BLaER1 treated with 17β-estradiol and CSF1 and Interleukin-3, amounts not matched to agents 10 nM and 100 nM (cell line): Measurements from ENCODE around the gene USP37.
"Not testable (repeated sequence)": the region's sequence is repeated elsewhere in the genome, so short reads cannot be mapped to it uniquely, and the experiment has no call there.

Source experiments
- H3K27ac ChIP-seq, 11 experiments: shearing (Covaris generic); formaldehyde crosslinking; 2 replicates each; pipeline ENCODE4 v1.8.1; 2022
- H3K27me3 ChIP-seq, 11 experiments: shearing (Covaris generic); formaldehyde crosslinking; 2 replicates each; pipeline ENCODE4 v1.8.1; 2022
- H3K36me3 ChIP-seq, 11 experiments: shearing (Covaris generic); formaldehyde crosslinking; 2 replicates each; pipeline ENCODE4 v1.8.1; 2022
- H3K4me1 ChIP-seq, 10 experiments: shearing (Covaris generic); formaldehyde crosslinking; 2 replicates each; pipeline ENCODE4 v1.8.1; 2022
- H3K4me2 ChIP-seq, 11 experiments: shearing (Covaris generic); formaldehyde crosslinking; 2 replicates each; pipeline ENCODE4 v1.8.1; 2022
- H3K4me3 ChIP-seq, 10 experiments: shearing (Covaris generic); formaldehyde crosslinking; 2 replicates each; pipeline ENCODE4 v1.8.1; 2022
- H3K9ac ChIP-seq, 11 experiments: shearing (Covaris generic); formaldehyde crosslinking; 2 replicates each; pipeline ENCODE4 v1.8.1; 2022
- H3K9me3 ChIP-seq, 11 experiments: shearing (Covaris generic); formaldehyde crosslinking; replicated peaks in 1 of 11; 2 replicates each; pipeline ENCODE4 v1.8.1; 2022
- H4K20me1 ChIP-seq, 11 experiments: shearing (Covaris generic); formaldehyde crosslinking; 2 replicates each; pipeline ENCODE4 v1.8.1; 2022
- Cebpa-rat ChIP-seq, 11 experiments: shearing (Covaris generic); IDR thresholded peaks; 2 replicates each; pipeline ENCODE4 v1.8.1; 2022

The USP37 gene

GRCh38 chr2:218558986-218559385, 9.2 kb downstream of the USP37 start:
- Histone ChIP-seq H3K27ac (0 out of 22 replicates have a peak overlapping the region, but pooled peaks of 1 of the 11 experiments have one; percentile 47), H3K4me1 (peaks cover 0 to 38% (median 7%) of the 10 kb centered on the region in 10 experiments; a peak in 10 of 20 replicates), H4K20me1 (peaks cover 0 to 28% (median 9%) of the 10 kb centered on the region in 11 experiments; a peak in 11 of 22 replicates), H3K36me3 (peaks cover 51 to 100% (median 88%) of the 10 kb centered on the region in 11 experiments), H3K4me3 (no peak overlapping the region), H3K9me3 (no peaks in the 10 kb centered on the region), H3K4me2 (peak overlapping the region in 3 of 11 experiments; percentile 63 to 67 (median 65); a peak in 4 of 22 replicates), H3K27me3 (no peaks in the 10 kb centered on the region), H3K9ac (no peak overlapping the region)
- no peak for TF ChIP-seq Cebpa-rat (IDR thresholded peaks at IDR 0.05)

GRCh38 chr2:218557941-218558340, 10.2 kb downstream of the USP37 start:
- Histone ChIP-seq H3K27ac (peak overlapping the region in 1 of 11 experiments; percentile 47; a peak in 4 of 22 replicates), H3K27me3 (no peaks in the 10 kb centered on the region), H3K9ac (0 out of 22 replicates have a peak overlapping the region, but pooled peaks of 1 of the 11 experiments have one; percentile 38), H3K4me1 (peaks cover 0 to 38% (median 7%) of the 10 kb centered on the region in 10 experiments; a peak in 10 of 20 replicates), H4K20me1 (peaks cover 0 to 27% (median 8%) of the 10 kb centered on the region in 11 experiments; a peak in 10 of 22 replicates), H3K4me3 (no peak overlapping the region), H3K36me3 (peaks cover 57 to 100% (median 89%) of the 10 kb centered on the region in 11 experiments), H3K4me2 (peak overlapping the region in 5 of 11 experiments; percentile 25 to 67 (median 63); a peak in 7 of 22 replicates), H3K9me3 (no peaks in the 10 kb centered on the region)
- no peak for TF ChIP-seq Cebpa-rat (IDR thresholded peaks at IDR 0.05)

- Histone ChIP-seq H3K27ac (no peak overlapping the region), H3K36me3 (peaks cover 56 to 100% (median 89%) of the 10 kb centered on the region in 11 experiments), H4K20me1 (peaks cover 0 to 19% (median 2%) of the 10 kb centered on the region in 11 experiments; a peak in 8 of 22 replicates), H3K4me1 (peaks cover 0 to 38% (median 7%) of the 10 kb centered on the region in 10 experiments; a peak in 10 of 20 replicates), H3K4me2 (0 out of 22 replicates have a peak overlapping the region, but pooled peaks of 2 of the 11 experiments have one; percentile 8 to 30), H3K4me3 (no peak overlapping the region), H3K9me3 (no peaks in the 10 kb centered on the region), H3K27me3 (no peaks in the 10 kb centered on the region), H3K9ac (no peak overlapping the region)
- TF ChIP-seq Cebpa-rat (IDR thresholded peaks at IDR 0.05): no peak
Measured at GRCh38 chr2:218555527-218555926, 12.6 kb downstream of the USP37 start.

GRCh38 chr2:218554225-218554624, 13.9 kb downstream of the USP37 start:
- H3K4me2 ChIP-seq, H3K27me3 ChIP-seq, H3K4me3 ChIP-seq, H3K9me3 ChIP-seq, H3K27ac ChIP-seq, H3K9ac ChIP-seq: not testable (repeated sequence)
- H4K20me1 ChIP-seq: peaks cover 0 to 19% (median 0%) of the 10 kb centered on the region in 11 experiments; a peak in 7 of 22 replicates
- H3K36me3 ChIP-seq: peaks cover 56 to 100% (median 89%) of the 10 kb centered on the region in 11 experiments
- peaks cover 0 to 38% (median 7%) of the 10 kb centered on the region in 10 experiments; a peak in 10 of 20 replicates for H3K4me1 ChIP-seq

- Histone ChIP-seq H3K4me1 (peaks cover 0 to 8% (median 0%) of the 10 kb centered on the region in 10 experiments; a peak in 1 of 20 replicates), H4K20me1 (peaks cover 0 to 8% (median 0%) of the 10 kb centered on the region in 11 experiments; a peak in 2 of 22 replicates), H3K36me3 (peaks cover 74 to 100% (median 97%) of the 10 kb centered on the region in 11 experiments), H3K4me3 (no peak overlapping the region), H3K9ac (no peak overlapping the region), H3K4me2 (no peak overlapping the region), H3K27me3 (no peaks in the 10 kb centered on the region), H3K9me3 (no peaks in the 10 kb centered on the region), H3K27ac (no peak overlapping the region)
- TF ChIP-seq Cebpa-rat (IDR thresholded peaks at IDR 0.05): no peak
Measured at GRCh38 chr2:218547978-218548377, 20.2 kb downstream of the USP37 start.

GRCh38 chr2:218547511-218547910, 20.6 kb downstream of the USP37 start:
- Histone ChIP-seq H3K4me1 (peaks cover 0 to 8% (median 0%) of the 10 kb centered on the region in 10 experiments; a peak in 1 of 20 replicates), H3K36me3 (peaks cover 74 to 100% (median 97%) of the 10 kb centered on the region in 11 experiments), H3K27me3 (no peaks in the 10 kb centered on the region), H3K9ac (no peak overlapping the region), H3K4me2 (no peak overlapping the region), H4K20me1 (peaks cover 0 to 8% (median 0%) of the 10 kb centered on the region in 11 experiments; a peak in 2 of 22 replicates), H3K4me3 (no peak overlapping the region), H3K27ac (no peak overlapping the region), H3K9me3 (no peaks in the 10 kb centered on the region)
- no peak for TF ChIP-seq Cebpa-rat (IDR thresholded peaks at IDR 0.05)

- H3K9ac ChIP-seq: no peak overlapping the region
- H3K4me1 ChIP-seq: peaks cover 0 to 8% (median 0%) of the 10 kb centered on the region in 10 experiments; a peak in 1 of 20 replicates
- no peak for TF ChIP-seq Cebpa-rat (IDR thresholded peaks at IDR 0.05)
- no peak overlapping the region for H3K4me3 ChIP-seq
- no peak overlapping the region for H3K27ac ChIP-seq
- peaks cover 74 to 100% (median 97%) of the 10 kb centered on the region in 11 experiments for H3K36me3 ChIP-seq
- no peaks in the 10 kb centered on the region for H3K9me3 ChIP-seq
- peaks cover 0 to 8% (median 0%) of the 10 kb centered on the region in 11 experiments; a peak in 2 of 22 replicates for H4K20me1 ChIP-seq
- no peak overlapping the region for H3K4me2 ChIP-seq
- no peaks in the 10 kb centered on the region for H3K27me3 ChIP-seq
Measured at GRCh38 chr2:218546012-218546411, 22.1 kb downstream of the USP37 start.

GRCh38 chr2:218540015-218540414, 28.1 kb downstream of the USP37 start:
- Histone ChIP-seq H3K36me3 (peaks cover 94 to 100% (median 99%) of the 10 kb centered on the region in 11 experiments), H3K4me2 (no peak overlapping the region), H3K27ac (no peak overlapping the region), H3K4me1 (no peaks in the 10 kb centered on the region), H4K20me1 (peaks cover 0 to 16% (median 4%) of the 10 kb centered on the region in 11 experiments; a peak in 7 of 22 replicates), H3K27me3 (no peaks in the 10 kb centered on the region), H3K9ac (no peak overlapping the region), H3K9me3 (no peaks in the 10 kb centered on the region), H3K4me3 (no peak overlapping the region)
- TF ChIP-seq Cebpa-rat (IDR thresholded peaks at IDR 0.05): no peak

- TF ChIP-seq Cebpa-rat (IDR thresholded peaks at IDR 0.05): peak in 2 of 11 experiments; percentile 27 to 36; a peak in 2 of 22 replicates
- Histone ChIP-seq H3K36me3 (peaks cover 92 to 100% (median 99%) of the 10 kb centered on the region in 11 experiments), H3K9me3 (no peaks in the 10 kb centered on the region), H4K20me1 (peaks cover 0 to 16% (median 4%) of the 10 kb centered on the region in 11 experiments; a peak in 7 of 22 replicates), H3K4me1 (no peaks in the 10 kb centered on the region), H3K27me3 (no peaks in the 10 kb centered on the region), H3K9ac (no peak overlapping the region), H3K4me2 (no peak overlapping the region), H3K4me3 (no peak overlapping the region), H3K27ac (no peak overlapping the region)
Measured at GRCh38 chr2:218536804-218537494, 31.2 kb downstream of the USP37 start.
